Measurements from ENCODE around the gene MXRA8.
"Not testable (repeated sequence)": the region's sequence is repeated elsewhere in the genome, so short reads cannot be mapped to it uniquely, and the experiment has no call there.

The MXRA8 gene

GRCh38 chr1:1358433-1359271, at the start of gene MXRA8:
Gene MXRA8 (minus strand): TSS chr1:1358555. CDS start chr1:1358504, 51 bp downstream.
- no peak for DNase-seq

DNA sequence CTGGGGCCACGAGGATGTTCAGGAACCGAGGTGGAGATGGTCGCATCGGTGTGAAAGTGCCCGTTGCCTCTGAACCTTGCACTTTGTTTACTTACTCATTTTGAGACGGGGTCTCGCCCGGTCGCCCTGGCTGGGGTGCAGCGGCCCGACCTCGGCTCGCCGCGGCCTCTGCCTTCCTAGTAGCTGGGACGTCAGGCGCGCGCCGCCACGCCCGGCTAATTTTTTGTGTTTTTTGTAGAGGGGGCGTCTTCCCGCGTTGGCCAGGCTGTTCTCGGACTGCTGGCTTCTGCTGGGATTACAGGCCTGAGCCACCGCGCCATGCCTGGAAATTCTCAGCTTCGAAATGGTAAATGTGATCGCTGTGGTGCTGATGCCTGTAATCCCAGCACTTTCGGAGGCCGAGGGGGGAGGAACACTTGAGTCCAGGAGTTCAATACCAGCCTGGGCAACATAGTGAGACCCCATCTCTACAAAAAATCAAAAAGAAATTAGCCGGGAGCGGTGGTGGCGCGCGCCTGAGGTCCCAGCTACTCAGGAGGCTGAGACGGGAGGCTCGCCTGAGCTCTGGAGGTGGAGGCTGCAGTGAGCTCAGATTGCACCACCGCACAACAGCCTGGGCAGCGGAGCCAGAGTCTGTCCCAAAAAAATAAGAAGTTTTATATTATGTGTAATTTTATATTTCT, 49.4 kb upstream of the MXRA8 start:
- no peak for DNase-seq

DNA sequence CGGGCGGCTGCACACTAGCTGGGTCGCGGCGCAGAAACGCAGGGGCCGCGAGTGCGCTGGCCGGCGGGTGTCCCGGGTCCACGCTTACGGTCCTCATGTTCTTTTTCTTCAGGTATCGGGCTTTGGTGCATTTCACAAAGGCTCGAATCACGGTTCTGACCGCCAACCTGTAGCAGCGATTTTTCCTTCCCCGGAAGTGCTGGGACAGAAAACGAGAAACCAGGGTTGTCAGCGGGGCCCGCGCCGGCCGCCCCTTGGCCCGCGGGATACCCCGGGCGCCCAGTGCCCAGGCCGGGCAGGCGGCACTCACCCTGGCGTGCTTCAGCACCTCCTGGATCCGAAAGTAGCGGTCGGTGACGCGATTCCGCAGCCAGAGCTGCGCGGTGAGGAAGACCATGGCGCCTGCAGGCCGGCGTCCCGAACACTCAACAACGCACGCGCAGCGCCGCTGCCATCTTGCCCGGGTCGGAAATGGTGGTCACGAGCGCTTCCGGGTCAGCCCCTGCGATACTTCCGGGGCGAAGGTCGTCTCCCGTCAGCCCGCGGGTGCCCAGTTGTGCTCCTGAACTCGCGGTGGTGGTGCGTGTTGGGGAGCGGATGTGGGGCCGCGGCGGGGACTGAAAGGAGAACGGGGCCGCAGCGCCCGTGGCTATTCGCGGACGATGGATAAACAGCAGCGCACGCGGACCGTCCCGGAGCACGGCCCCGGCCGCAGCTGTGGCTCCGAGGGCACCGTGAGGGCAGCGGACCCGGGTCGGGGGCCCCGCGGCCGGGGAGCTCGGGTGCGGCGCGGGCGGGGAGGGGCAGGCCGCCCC, 48.7 kb upstream of the MXRA8 start, which contains the start of gene MRPL20:
MRPL20 (minus strand) TSS at position 473 of the 815 bp plus-strand sequence; CDS start at position 397, 76 bp downstream.
- DNase-seq, result peak; percentile 87 to 96

GRCh38 chr1:1406101-1406820, 47.9 kb upstream of the MXRA8 start:
- no peak for DNase-seq

GRCh38 chr1:1403653-1404052, 45.3 kb upstream of the MXRA8 start:
- no peak for DNase-seq

GRCh38 chr1:1402901-1403392, 44.6 kb upstream of the MXRA8 start:
- DNase-seq, result not testable (repeated sequence)

GRCh38 chr1:1402072-1402900, 43.9 kb upstream of the MXRA8 start:
- peak in 1 of 2 experiments; percentile 59 for DNase-seq

GRCh38 chr1:1401457-1402010, 43.2 kb upstream of the MXRA8 start:
- DNase-seq, result no peak

GRCh38 chr1:1400576-1401456, 42.5 kb upstream of the MXRA8 start:
- DNase-seq, result no peak

DNA sequence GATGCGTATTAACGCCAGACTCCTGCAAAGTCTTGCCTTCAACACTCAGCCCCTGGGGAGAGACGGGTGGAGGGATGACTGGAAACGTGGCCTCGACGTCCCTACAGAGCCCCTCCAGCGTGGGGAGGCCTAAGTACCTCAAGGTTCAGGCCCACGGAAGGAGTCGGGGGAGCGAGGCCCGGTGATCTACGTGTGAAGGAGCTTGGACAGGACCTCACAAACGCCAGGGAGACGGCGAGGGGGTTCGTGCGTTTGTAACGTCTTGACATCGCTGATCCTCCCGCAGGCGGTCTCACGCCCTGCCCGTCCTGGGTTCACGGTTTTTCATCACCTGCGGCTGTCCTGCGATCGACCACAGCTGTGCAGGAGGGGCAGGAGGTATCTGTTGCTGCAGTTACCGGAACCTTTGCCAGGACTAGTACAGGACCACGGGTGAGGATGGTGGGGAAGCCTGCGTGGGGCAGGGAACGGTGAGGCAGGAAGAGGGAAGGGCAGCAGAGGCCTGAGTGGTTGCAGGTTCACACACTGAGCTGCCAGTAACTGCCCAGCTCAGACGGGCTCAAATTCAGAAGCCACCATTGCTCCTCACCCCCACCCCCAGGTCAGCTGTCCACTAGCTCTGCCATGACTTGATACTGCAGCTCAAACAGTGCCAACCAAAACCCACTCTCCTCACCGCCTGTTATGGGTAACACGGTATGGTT, 41.7 kb upstream of the MXRA8 start:
- no peak for DNase-seq

GRCh38 chr1:1399187-1399871, 41.0 kb upstream of the MXRA8 start, which contains the start of gene CCNL2:
Gene CCNL2 (minus strand): TSS chr1:1399335. CDS start chr1:1399306, 29 bp downstream.
- DNase-seq, result peak; percentile 98 to 100

GRCh38 chr1:1398677-1399186, 40.4 kb upstream of the MXRA8 start:
- DNase-seq, result no peak

GRCh38 chr1:1397839-1398523, 39.6 kb upstream of the MXRA8 start:
- DNase-seq, result no peak

DNA sequence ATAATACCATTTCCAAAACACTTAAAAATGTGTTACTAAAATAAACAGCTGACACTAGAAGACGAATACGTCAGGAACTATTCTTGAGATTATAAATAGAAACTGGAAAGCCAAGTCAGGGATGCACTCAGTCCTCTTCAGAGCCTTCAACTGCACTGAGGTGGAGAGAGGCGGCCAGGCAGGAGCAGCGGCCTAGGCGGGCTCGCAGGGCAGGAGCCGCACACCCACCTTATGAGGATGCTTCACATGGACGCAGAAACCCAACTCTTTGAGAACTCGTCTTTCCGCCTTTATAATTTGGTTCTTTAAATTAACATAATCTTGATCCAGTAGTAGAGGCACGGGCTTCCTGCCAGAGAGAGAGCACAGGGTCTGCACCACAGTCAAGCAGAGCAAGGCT, 36.8 kb upstream of the MXRA8 start:
- no peak for DNase-seq

DNA sequence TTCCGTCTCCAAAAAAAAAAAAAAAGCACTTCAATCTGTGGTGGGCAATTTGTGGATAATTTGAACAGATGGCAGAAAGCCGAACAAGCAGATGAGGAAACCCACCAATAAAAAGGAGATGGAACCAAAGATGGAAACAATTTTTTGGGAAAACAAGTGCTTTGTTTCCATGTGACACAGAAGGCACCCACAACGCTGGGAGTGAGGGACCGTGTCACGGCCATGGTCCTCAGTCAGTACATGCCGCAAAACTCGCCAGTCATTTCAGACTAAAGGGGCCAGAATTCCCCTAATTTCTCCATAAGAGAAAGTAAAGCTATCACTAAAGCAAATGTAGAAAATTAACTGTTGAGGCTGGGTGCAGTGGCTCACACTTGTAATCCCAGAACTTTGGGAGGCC, 35.8 kb upstream of the MXRA8 start:
- DNase-seq, result no peak

- no peak for DNase-seq
These were observed 35.1 kb upstream of the MXRA8 start for GRCh38 chr1:1393428-1393827.

DNA sequence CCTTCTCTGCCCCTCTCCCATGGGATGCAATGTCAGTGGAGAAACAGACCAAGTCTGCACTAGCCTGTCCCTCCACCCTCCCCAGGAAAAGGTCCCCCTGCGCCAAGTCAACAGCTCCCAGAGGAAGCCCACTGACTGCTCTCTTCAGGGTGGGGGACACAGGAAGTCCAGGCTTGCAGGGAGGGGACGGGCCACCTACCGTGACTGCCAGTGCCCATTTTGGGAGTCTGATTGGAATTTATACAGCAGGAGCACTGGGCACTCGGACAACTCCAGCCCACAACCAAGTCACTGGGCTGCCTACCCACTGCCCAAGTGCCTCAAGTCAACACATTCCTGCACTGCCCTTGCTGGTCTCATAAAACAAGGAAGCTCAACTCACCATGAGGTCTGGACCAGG, 34.7 kb upstream of the MXRA8 start:
- no peak for DNase-seq

GRCh38 chr1:1391225-1391624, 32.9 kb upstream of the MXRA8 start:
- no peak for DNase-seq

Data from NCI-H446 (cell line).